ENCODE data around the gene BABAM2. TPM values are rescaled to one million over a fixed set of nuclear protein-coding genes. Genes with fewer than 3 reads are reported as not detected.

Gene BABAM2
- total RNA-seq, 4 donors from 2014 or later = 35.5 to 44.9 (median 39.9) TPM

DNA sequence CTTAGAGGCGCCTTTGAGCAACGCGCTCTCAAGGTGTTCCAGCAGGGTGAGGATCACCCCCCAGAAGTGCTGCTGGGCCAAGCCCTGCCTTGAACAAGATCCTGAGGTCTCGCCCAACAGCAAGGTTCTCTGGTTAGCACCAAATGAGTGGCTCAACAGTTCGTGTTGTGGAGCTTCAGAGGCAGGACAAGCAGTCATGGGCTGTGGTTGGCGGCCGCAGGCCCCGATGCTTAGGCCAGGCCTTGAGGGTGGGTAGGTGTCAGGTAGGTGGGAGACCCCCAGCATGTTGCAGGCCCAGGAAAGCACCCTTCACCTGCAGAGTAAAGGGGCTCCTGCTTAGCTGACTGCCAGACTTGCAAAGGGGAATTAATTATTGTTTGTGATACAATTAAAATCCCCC, 431.9 kb downstream of the BABAM2 start:
- Histone ChIP-seq H3K4me3 (no peak overlapping the region), H3K36me3 (peaks cover 0 to 5% (median 3%) of the 10 kb centered on the region in 4 donors), H3K9me3 (no peaks in the 10 kb centered on the region), H3K4me1 (peaks cover 5 to 39% (median 30%) of the 10 kb centered on the region in 4 donors), H3K27me3 (no peaks in the 10 kb centered on the region), H3K27ac (replicated peaks in 1 of 4) (no peak overlapping the region)
- 98% methylated on average over 7 of the region's 8 CpGs for WGBS
- DNase-seq (ENCODE audit: extremely low spot score) = peak; percentile 70
- TF ChIP-seq POLR2A (IDR thresholded peaks at IDR 0.05; ENCODE audit: low read depth) = no peak
- TF ChIP-seq, protein P1, sequence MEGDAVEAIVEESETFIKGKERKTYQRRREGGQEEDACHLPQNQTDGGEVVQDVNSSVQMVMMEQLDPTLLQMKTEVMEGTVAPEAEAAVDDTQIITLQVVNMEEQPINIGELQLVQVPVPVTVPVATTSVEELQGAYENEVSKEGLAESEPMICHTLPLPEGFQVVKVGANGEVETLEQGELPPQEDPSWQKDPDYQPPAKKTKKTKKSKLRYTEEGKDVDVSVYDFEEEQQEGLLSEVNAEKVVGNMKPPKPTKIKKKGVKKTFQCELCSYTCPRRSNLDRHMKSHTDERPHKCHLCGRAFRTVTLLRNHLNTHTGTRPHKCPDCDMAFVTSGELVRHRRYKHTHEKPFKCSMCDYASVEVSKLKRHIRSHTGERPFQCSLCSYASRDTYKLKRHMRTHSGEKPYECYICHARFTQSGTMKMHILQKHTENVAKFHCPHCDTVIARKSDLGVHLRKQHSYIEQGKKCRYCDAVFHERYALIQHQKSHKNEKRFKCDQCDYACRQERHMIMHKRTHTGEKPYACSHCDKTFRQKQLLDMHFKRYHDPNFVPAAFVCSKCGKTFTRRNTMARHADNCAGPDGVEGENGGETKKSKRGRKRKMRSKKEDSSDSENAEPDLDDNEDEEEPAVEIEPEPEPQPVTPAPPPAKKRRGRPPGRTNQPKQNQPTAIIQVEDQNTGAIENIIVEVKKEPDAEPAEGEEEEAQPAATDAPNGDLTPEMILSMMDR (IDR thresholded peaks at IDR 0.05) = no peak
- intact Hi-C loops (cut with DNase I) = no loop called here

DNA sequence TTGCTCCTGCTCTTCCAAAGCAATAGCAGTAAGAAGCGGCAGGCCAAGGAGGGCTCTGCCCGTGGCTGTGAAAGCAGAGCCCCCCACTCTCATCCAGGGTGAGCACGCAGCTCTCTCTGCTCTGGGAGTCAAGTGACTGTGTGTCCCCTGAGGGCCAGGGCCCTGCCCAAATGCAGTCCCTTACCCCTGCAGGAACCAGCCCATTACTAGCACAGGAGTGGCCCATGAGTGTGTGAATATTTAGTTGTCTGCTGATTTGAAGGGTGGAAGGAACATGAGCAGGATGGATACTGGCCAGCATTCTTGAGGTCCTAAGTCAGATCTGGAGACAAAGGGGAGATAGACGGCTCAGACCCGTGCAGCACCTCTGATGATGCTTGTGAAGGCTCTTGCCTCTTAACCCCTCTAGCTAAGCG, 432.5 kb downstream of the BABAM2 start:
- intact Hi-C loops (cut with DNase I) = no loop called here
- Histone ChIP-seq H3K27me3 (no peaks in the 10 kb centered on the region), H3K36me3 (peaks cover 0 to 5% (median 3%) of the 10 kb centered on the region in 4 donors), H3K4me3 (no peak overlapping the region), H3K4me1 (peaks cover 10 to 44% (median 36%) of the 10 kb centered on the region in 4 donors), H3K9me3 (no peaks in the 10 kb centered on the region), H3K27ac (replicated peaks in 1 of 4) (no peak overlapping the region)
- WGBS = 71% methylated on average over 3 of the region's 6 CpGs
- DNase-seq (ENCODE audit: extremely low spot score) = peak; percentile 66
- no peak for TF ChIP-seq POLR2AphosphoS5 (IDR thresholded peaks at IDR 0.05)
- TF ChIP-seq, protein P1 (IDR thresholded peaks at IDR 0.05) = no peak
- TF ChIP-seq POLR2A (IDR thresholded peaks at IDR 0.05; ENCODE audit: low read depth) = no peak
- no peak for TF ChIP-seq EP300 (IDR thresholded peaks at IDR 0.05)

DNA sequence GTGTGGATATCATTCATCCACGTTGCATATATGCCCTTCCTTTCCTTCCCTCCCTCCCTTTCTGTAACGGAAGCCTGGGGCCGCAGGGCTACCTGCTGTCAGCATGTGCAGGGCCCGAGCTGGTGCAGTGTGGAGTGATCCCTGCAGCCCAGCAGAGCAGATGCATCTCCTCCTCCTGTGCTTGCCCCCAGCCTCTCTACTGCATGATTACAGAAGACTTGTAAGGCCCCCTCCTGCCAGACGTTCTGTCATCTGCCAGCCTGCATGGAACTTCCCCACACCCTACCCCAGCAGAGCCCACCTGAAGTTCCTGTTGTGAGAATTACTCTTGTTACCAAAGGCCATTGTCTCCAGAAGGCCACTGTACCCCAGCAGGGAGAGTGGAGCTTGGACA, 434.6 kb downstream of the BABAM2 start:
- intact Hi-C loops (cut with DNase I) = no loop called here
- H3K36me3 ChIP-seq = peaks cover 0 to 5% (median 3%) of the 10 kb centered on the region in 4 donors
- no peak overlapping the region for H3K4me3 ChIP-seq
- H3K27me3 ChIP-seq = no peaks in the 10 kb centered on the region
- H3K4me1 ChIP-seq = peaks cover 10 to 51% (median 41%) of the 10 kb centered on the region in 4 donors
- 74% methylated on average over 5 of the region's 5 CpGs for WGBS
- no peaks in the 10 kb centered on the region for H3K9me3 ChIP-seq
- DNase-seq (ENCODE audit: extremely low spot score) = peak; percentile 78
- H3K27ac ChIP-seq (replicated peaks in 1 of 4) = no peak overlapping the region
- TF ChIP-seq POLR2AphosphoS5 (IDR thresholded peaks at IDR 0.05) (no peak), POLR2A (IDR thresholded peaks at IDR 0.05; ENCODE audit: low read depth) (no peak), EP300 (IDR thresholded peaks at IDR 0.05) (no peak)
- TF ChIP-seq, protein P1 (IDR thresholded peaks at IDR 0.05) = no peak

DNA sequence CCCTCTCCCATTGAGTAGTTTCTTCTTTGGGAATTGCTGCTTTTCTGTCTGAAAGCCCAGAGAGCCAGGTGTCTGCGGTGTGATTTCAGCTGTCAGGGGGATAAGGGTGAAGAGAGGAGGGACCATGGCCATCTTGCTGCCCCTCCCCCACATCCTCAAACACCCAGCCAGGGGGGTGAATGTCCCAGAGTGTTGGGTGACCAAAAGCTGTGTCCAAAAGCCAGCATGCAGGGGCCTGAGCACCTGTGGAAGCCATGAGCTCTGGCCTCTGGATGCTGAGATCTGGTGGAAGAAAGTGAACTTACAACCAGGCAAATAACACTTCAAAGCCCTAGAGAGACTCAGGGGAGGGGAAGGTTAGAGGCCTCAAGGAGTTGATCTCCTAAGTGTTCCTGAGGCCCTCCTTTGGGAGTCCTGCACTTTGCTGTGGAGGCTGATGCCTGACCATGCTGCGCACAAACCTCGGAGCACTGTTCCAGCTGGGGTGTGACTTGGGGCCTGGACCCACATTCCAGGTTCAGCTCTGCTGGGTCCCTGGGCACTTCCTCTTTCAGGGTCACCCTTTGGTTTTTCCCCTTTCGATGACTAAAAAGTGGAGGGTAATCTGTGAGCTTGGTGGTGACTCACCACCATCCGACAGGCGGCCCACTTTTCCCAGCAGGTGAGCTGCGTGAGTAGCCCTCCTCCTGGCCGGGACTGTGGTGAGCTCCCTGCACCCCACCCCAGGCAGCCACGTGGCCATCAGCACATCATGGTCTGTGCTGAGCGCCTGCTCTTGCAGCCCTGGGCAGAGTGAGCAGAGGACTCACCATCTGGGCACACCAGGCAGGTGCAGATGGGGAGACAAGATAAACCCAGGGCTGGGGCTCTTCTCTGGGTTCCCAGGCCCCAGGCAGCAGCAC, 435.3 kb downstream of the BABAM2 start:
- Histone ChIP-seq H3K27ac (replicated peaks in 1 of 4) (peak overlapping the region in 3 of 4 donors; percentile 8 to 49 (median 39)), H3K4me3 (no peak overlapping the region), H3K36me3 (peaks cover 0 to 3% (median under 1%) of the 10 kb centered on the region in 4 donors), H3K9me3 (no peaks in the 10 kb centered on the region), H3K4me1 (peaks cover 10 to 51% (median 41%) of the 10 kb centered on the region in 4 donors), H3K27me3 (no peaks in the 10 kb centered on the region)
- DNase-seq (ENCODE audit: extremely low spot score) = peak; percentile 45
- TF ChIP-seq, protein P1 (IDR thresholded peaks at IDR 0.05) = no peak
- TF ChIP-seq EP300 (IDR thresholded peaks at IDR 0.05) = no peak
- no peak for TF ChIP-seq POLR2A (IDR thresholded peaks at IDR 0.05; ENCODE audit: low read depth)
- TF ChIP-seq POLR2AphosphoS5 (IDR thresholded peaks at IDR 0.05) = no peak
- 91% methylated on average over 7 of the region's 10 CpGs for WGBS
- intact Hi-C loops (cut with DNase I) = no loop called here

All from esophagus muscularis mucosa (tissue), 4 donors.